Loucy (cell line): Measurements from ENCODE around the gene DPF3.

Experiments used
- H2AFZ ChIP-seq: fragments of 200-600 bp; sonication (generic); 2 replicates; pipeline ENCODE4 v1.6.0; 2016; ENCODE audit warnings: antibody characterized with exemption, mild to moderate bottlenecking, low read length, moderate library complexity
- H3F3A ChIP-seq: fragments of 200-600 bp; 2 replicates; pipeline ENCODE4 v1.6.0; 2016; ENCODE audit warnings: antibody characterized with exemption, low read depth, mild to moderate bottlenecking
- H3K27me3 ChIP-seq: fragments of 200-600 bp; sonication (generic); 2 replicates; pipeline ENCODE4 v1.6.1; 2014; ENCODE audit warnings: low read length, mild to moderate bottlenecking; ENCODE audit not compliant: insufficient read depth, poor library complexity, severe bottlenecking
- H3K36me3 ChIP-seq: fragments of 200-600 bp; sonication (generic); 2 replicates; pipeline ENCODE4 v1.6.1; 2016; ENCODE audit warnings: low read length; ENCODE audit not compliant: insufficient read depth
- H3K4me1 ChIP-seq: fragments of 200-600 bp; sonication (generic); 2 replicates; pipeline ENCODE4 v1.5.1; 2014; ENCODE audit warnings: low read length, mild to moderate bottlenecking; ENCODE audit not compliant: insufficient read depth, poor library complexity, severe bottlenecking
- H3K4me2 ChIP-seq: fragments of 200-600 bp; sonication (generic); 2 replicates; pipeline ENCODE4 v1.6.0; 2014; ENCODE audit warnings: antibody characterized with exemption, low read length, low read depth, mild to moderate bottlenecking; ENCODE audit not compliant: poor library complexity, severe bottlenecking
- H3K4me3 ChIP-seq: fragments of 200-600 bp; sonication (generic); 2 replicates; pipeline ENCODE4 v1.5.1; 2014; ENCODE audit warnings: low read length, mild to moderate bottlenecking, mixed read lengths; ENCODE audit not compliant: poor library complexity, severe bottlenecking
- H3K79me2 ChIP-seq: fragments of 200-600 bp; sonication (generic); 2 replicates; pipeline ENCODE4 v1.6.1; 2014; ENCODE audit warnings: low read length; ENCODE audit not compliant: insufficient read depth
- H3K9ac ChIP-seq: fragments of 200-600 bp; sonication (generic); 2 replicates; pipeline ENCODE4 v1.6.0; 2014; ENCODE audit warnings: mild to moderate bottlenecking, low read depth, low read length, moderate library complexity; ENCODE audit not compliant: poor library complexity, severe bottlenecking
- H3K9me2 ChIP-seq: fragments of 200-600 bp; sonication (generic); replicated peaks from 2 replicates; pipeline ENCODE4 v1.6.1; 2016; ENCODE audit warnings: low read depth, low read length, mixed read lengths
- H3K9me3 ChIP-seq: fragments of 200-600 bp; sonication (generic); 2 replicates; pipeline ENCODE4 v1.6.1; 2014; ENCODE audit warnings: mild to moderate bottlenecking, antibody characterized with exemption, low read length, low read depth; ENCODE audit not compliant: insufficient read depth
- H4K20me1 ChIP-seq: fragments of 200-600 bp; sonication (generic); 2 replicates; pipeline ENCODE4 v1.6.0; 2014; ENCODE audit warnings: antibody characterized with exemption, low read length, mild to moderate bottlenecking; ENCODE audit not compliant: insufficient read depth, poor library complexity, severe bottlenecking
- EZH2phosphoT487 ChIP-seq: fragments of 200-600 bp; IDR thresholded peaks from 2 replicates; pipeline ENCODE4 v1.6.1; 2018; ENCODE audit warnings: antibody characterized with exemption, mild to moderate bottlenecking, moderate library complexity, borderline replicate concordance
- TF ChIP-seq, protein P1 (sequence below): fragments of 200-600 bp; sonication (generic); conservative IDR thresholded peaks from 2 replicates; pipeline ENCODE4 v1.5.1; 2014; ENCODE audit warnings: mild to moderate bottlenecking, antibody characterized with exemption, low read length

The DPF3 gene

DNA sequence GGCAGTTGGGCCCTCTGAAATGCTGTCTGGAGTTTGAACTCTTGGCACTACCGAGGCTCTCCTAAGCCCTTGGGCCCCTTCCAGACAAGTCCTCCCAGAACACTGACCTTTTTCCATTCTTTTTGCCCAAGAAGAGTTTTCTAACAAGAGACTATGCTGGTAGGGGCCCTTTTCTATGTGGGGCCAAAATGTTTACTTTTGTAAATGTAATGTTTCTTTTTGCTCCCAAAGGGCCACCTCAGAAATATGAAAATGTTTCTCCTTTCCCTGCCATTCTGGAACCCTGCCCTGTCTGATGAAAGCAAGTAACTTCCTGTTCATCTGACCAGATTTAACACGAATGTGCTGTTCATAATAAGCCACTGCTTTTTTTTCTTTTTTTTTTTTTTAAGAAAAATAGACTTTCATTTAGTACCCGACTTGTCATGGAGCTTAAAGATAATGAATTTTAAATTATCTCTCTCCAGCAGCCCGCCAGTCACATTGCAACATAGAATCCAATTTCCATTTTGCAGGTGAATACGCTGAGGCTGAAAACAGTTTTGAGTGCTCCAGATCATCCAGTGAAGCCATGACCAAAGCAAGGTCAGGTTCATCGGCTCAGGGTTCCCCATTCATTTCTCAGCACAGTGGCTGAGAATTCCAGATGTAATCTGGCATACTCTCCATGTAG is 169.9 kb downstream of the DPF3 start:
- Histone ChIP-seq H3K36me3 (peaks cover 88% of the 10 kb centered on the region; the same call in 1 of the 2 replicates), H3K9me2 (no peaks in the 10 kb centered on the region), H3K79me2 (no peaks in the 10 kb centered on the region), H3F3A (no peaks in the 10 kb centered on the region), H2AFZ (no peak overlapping the region), H3K9me3 (no peaks in the 10 kb centered on the region), H3K9ac (no peak overlapping the region), H3K4me1 (no peaks in the 10 kb centered on the region), H3K4me2 (no peak overlapping the region), H3K4me3 (no peak overlapping the region), H3K27me3 (no peaks in the 10 kb centered on the region), H4K20me1 (no peaks in the 10 kb centered on the region)
- TF ChIP-seq, protein P1, sequence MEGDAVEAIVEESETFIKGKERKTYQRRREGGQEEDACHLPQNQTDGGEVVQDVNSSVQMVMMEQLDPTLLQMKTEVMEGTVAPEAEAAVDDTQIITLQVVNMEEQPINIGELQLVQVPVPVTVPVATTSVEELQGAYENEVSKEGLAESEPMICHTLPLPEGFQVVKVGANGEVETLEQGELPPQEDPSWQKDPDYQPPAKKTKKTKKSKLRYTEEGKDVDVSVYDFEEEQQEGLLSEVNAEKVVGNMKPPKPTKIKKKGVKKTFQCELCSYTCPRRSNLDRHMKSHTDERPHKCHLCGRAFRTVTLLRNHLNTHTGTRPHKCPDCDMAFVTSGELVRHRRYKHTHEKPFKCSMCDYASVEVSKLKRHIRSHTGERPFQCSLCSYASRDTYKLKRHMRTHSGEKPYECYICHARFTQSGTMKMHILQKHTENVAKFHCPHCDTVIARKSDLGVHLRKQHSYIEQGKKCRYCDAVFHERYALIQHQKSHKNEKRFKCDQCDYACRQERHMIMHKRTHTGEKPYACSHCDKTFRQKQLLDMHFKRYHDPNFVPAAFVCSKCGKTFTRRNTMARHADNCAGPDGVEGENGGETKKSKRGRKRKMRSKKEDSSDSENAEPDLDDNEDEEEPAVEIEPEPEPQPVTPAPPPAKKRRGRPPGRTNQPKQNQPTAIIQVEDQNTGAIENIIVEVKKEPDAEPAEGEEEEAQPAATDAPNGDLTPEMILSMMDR = no peak
- TF ChIP-seq EZH2phosphoT487 = no peak

DNA sequence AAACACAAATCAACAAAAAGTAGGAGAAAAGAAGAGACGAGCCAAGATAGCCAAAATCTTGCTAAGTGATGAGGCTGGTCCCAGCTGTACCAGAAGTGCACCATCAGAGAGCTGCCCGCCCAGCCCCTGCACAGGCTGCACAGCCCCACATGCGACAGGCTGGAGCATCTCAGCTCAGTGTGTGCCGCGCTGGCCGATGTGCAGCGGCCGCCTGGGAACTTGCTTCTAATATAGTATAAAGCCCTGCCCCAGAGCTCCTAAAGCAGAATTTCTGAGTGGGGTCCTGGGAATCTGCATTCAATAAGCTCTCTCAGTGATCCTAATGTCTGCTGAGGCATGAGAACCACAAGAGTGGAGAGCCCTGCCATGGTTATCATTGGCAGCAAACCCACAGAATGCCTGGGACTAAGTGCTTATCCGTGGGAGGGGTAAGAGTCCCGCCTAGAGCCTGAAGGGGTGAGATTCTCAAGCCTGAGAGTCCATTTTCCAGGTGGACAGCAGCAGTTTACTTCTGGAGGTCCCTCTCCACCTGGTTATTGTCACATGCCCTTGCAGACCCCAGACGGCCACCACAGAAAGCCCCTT is 171.6 kb downstream of the DPF3 start:
- Histone ChIP-seq H3K9me2 (no peaks in the 10 kb centered on the region), H3K4me3 (no peak overlapping the region), H3K4me2 (no peak overlapping the region), H3K9me3 (no peaks in the 10 kb centered on the region), H3K27me3 (no peaks in the 10 kb centered on the region), H3K79me2 (no peaks in the 10 kb centered on the region), H3F3A (0 out of 2 replicates have a peak, but pooled peaks cover 5% of the 10 kb centered on the region), H2AFZ (no peak overlapping the region), H3K9ac (no peak overlapping the region), H3K36me3 (peaks cover 86% of the 10 kb centered on the region; the same call in 1 of the 2 replicates), H3K4me1 (peaks cover 12% of the 10 kb centered on the region), H4K20me1 (peaks cover 4% of the 10 kb centered on the region)
- no peak for TF ChIP-seq EZH2phosphoT487
- TF ChIP-seq, protein P1 = no peak

DNA sequence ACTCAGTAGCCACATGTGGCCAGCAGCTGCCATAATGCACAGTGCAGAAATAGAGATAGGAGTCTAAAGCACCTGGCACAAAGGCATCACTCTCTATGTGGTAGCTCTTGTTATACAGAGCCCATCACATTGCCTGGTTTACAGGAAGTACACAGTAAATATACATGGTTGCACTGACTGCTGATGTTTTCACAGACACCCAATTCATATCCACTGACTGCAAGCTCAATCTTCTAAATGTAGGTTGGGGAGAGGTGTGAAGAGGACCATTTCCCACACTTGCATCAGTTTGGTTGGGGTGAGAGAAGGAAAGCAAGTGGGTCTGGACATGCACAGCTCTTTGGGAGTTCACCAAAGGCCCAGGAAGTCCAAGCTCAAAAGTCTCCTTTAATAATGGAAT is 172.8 kb downstream of the DPF3 start:
- Histone ChIP-seq H2AFZ (no peak overlapping the region), H3K4me3 (no peak overlapping the region), H3K9ac (no peak overlapping the region), H4K20me1 (peaks cover 4% of the 10 kb centered on the region), H3K27me3 (no peaks in the 10 kb centered on the region), H3K4me1 (peaks cover 24% of the 10 kb centered on the region), H3K79me2 (peaks cover 5% of the 10 kb centered on the region; the same call in 1 of the 2 replicates), H3K9me3 (no peaks in the 10 kb centered on the region), H3K9me2 (no peaks in the 10 kb centered on the region), H3F3A (0 out of 2 replicates have a peak, but pooled peaks cover 5% of the 10 kb centered on the region), H3K36me3 (peaks cover 86% of the 10 kb centered on the region; the same call in 1 of the 2 replicates), H3K4me2 (no peak overlapping the region)
- TF ChIP-seq, protein P1 = no peak
- TF ChIP-seq EZH2phosphoT487 = no peak
